Epidermal melanocyte (primary cell): ENCODE measurements around the gene CXorf38.
"Not testable (repeated sequence)": the region's sequence is repeated elsewhere in the genome, so short reads cannot be mapped to it uniquely, and the experiment has no call there.

Experiments used
- DNase-seq: peaks from one replicate; pipeline ENCODE4 v3.0.0; 2011; ENCODE audit warnings: low spot score; ENCODE audit not compliant: insufficient read length

Gene CXorf38

DNA sequence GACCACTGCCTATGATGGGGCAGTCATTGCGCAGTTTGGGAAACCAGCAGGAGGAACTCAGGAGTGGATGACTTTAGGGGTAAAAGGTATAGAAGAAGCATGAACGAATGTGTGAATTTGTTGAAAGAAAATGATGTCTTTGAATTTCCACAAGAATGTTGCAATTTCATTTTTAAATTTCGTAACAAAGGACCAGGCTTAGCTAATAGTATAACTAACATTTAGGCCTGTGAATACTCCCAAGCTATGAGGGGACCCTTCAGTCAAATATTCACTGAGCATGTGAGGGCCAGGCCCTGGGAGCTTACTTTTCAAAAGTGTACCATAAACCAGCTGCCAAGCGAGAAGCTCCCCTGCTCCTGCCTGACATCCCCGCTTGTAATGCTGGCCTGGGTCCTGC lies 18.9 kb downstream of the CXorf38 start:
- DNase-seq: no peak

DNA sequence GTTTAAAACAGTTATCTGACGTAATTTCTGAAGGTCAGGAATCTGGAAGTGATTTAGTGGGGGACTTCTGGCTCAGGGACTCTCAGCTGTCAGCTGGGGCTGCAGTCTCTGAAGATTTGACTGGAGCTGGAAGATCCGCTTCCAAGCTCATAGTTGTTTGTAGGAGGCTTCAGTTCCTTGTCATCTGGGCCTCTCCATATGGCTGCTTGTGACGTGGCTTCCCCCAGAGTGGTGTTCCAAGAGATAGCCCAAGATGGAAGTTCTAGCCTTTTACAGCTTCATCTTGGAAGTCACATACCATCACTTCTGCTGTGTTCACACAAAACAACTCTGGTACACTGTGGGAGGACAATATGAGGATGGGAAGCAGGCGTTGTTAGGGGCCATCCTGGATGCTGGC lies 22.1 kb downstream of the CXorf38 start:
- DNase-seq: no peak

DNA sequence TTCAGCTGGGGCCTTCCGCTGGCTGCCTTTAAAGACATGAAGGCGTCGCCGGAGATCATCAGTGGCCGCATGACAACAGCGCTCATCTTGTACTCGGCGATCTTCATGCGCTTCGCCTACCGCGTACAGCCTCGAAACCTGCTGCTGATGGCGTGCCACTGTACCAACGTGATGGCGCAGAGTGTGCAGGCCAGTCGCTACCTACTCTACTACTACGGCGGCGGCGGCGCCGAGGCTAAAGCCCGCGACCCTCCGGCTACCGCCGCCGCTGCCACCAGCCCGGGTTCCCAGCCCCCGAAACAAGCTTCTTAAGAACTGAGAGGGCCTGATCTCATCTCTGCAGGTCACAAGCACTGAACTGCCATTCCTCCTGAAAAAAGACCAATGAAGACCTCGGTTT lies 23.7 kb downstream of the CXorf38 start:
- no peak for DNase-seq

DNA sequence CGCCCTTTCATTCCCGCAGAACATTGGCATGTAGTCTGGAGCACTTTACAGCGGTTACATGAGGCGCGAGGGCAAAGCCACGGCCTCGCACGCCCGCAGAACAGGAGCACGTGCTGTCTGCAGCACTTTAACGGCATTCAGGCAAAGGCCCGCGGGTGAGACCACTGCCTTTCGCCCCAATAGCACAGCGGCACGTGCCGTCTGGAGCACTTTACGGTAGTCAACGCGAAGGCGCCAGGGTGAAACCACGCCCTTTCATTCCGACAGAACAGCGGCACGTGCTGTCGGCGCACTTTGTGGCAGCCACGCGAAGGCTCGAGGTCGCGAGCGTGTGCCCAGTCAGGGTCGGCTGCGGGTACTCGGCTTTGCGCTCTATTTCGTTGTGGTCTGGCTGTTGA lies 24.2 kb downstream of the CXorf38 start, which contains the start of gene MPC1L:
Gene MPC1L (plus strand): TSS at position 290 of the 398 bp plus-strand sequence. CDS start 138 bp downstream, outside the sequence.
- no peak for DNase-seq

DNA sequence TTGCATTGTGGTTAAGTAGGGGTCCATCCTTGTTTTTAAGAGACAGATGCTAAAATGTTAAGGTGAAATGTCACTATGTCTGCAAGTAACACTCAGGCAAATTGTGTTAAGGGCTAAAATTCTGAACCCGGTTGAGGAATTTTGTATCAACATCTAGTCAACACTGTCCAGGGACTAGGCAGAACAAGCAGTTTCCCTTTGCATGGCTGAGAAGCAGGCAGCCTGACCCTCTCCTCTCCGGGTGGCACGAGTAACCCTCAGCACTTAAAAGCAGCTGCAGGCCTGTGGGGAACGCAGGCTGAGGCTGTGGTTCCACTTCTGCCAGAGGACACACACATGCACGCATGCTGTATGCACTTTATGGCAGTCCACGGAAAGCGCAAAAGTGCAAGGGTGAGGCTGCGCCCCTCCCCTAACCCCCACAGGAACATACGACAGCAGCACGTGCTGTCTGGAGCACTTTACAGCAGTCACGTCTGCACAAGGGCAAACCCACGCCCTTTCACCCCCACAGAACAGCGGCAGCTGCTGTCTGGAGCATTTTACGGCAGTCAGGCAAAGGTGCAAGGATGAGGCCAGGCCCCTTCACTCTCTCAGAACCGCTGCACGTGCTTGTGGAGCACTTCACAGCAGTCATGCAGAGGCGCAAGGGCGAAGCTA lies 24.8 kb downstream of the CXorf38 start:
- no peak for DNase-seq

DNA sequence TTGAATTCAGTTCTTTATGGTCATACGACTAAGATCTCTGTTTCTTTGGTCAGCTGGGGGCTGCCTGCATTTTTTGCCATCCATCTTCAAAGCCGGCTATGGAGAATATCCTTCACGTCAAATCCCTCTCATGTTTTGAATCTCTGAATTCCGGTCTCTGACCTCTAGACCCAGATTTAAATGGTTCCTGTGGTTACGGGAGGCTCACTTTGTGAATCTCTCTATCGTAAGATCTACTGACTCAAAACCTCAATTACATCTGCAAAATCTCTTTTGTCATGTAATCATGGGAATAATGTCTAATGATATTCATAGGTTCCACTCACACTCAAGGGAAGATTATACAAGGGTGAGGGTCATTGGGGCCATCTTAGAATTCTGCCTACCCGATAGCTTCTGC lies 29.8 kb downstream of the CXorf38 start:
- DNase-seq: no peak

DNA sequence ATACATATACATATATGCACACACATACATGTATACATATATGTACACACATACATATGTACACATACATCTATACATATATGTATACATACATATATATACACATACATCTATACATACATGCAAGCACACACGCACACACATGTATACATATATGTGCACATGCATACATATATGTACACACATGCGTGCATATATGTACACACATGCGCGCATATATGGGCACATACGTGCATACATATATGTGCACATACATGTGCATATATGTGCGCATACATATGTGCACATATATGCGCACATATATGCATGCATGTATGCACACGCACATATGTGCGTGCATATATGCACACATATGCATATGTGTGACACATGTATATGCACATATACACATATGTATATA lies 31.4 kb downstream of the CXorf38 start:
- DNase-seq: no peak

DNA sequence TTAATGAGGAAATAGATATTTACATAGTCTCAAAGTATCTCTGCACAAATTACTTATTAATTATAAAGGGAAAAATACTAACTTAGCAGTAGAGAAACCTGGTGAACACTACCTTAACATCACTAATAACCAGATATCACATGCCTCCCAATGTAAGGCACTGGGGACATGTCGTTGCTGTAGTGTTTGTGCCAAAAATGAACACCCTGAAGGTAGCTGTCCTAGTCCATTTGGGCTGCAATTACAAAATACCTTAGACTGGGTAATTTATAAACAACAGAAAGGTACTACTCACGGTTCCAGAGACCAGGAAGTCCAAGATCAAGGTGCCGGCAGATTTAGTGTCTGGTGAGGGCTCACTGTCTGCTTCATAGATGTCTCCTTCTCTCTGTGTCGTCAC lies 34.9 kb downstream of the CXorf38 start:
- no peak for DNase-seq

DNA sequence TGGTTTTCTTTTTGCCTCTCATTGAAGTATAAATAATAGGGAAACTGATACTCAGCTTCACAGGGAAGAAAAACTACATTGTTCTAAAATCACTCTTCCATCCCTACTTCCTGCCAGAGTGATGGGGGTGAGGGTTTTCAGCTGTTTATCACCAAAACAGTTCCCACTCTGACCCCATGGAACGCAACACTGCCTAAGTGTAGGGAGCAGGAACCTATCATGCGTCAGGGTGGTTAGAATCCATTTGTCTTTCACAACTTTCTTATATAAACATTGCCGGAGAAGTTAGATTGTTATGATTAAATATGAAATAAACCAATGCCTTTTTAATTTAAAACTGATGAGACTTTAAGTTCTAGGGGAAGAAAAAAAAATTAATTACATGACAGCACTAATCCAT lies 40.0 kb downstream of the CXorf38 start:
- no peak for DNase-seq

DNA sequence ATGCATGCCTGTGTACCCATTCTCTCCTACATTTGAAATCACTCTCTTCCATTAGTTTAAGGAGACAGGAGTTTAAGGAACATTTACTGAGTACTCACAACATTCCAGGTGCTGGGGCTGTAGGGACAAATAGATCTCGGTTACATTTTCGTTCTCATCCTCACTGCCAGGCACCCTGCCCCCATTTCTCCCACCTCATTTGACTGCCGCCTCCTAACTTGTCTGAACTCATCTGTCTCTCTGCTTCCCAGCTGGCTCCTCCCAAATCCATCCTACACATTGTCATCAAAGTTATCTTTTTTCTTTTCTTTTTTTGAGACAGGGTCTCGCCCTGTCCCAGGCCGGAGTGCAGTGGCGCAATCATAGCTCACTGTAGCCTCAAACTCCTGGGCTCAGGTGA lies 43.9 kb downstream of the CXorf38 start:
- no peak for DNase-seq

DNA sequence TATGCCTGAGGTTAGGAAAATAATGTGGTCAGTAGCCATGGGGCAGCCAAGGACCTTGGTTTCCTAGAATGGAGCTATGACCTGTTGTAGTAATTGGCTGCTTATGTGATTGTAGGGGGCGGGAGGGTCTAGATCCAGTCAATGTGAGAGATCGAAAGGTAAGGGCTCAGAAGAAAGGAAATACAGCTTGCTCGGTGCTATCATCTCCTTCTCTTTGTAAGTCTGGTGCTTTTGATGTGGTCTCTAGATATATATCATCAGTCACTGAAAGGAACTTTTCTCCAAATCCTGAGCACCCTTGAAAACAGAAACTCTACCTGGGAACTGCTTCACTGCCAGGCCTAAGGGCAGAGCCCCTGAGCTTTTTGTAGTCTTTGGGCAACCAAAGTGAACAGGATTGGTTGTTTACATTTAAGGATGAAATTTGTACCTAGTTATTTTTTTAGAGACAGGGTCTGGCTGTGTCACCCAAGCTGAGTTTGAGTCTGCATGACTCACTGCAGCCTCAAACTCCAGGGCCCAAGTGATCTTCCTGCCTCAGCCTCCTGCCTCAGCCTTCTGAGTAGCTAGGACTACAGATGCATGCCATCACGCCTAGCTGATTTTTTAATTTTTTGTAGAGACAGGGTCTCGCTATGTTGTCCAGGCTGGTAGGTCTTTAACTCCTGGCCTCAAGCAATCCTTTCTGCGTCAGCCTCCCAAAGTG lies 57.6 kb downstream of the CXorf38 start:
- not testable (repeated sequence) for DNase-seq

DNA sequence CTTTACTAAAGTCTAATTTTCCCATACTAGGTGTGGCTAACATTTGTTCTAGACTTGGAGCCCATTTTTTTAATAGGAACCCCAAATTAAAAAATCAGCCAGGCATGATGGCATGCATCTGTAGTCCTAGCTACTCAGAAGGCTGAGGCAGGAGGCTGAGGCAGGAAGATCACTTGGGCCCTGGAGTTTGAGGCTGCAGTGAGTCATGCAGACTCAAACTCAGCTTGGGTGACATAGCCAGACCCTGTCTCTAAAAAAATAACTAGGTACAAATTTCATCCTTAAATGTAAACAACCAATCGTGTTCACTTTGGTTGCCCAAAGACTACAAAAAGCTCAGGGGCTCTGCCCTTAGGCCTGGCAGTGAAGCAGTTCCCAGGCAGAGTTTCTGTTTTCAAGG lies 59.7 kb downstream of the CXorf38 start:
- DNase-seq: not testable (repeated sequence)

DNA sequence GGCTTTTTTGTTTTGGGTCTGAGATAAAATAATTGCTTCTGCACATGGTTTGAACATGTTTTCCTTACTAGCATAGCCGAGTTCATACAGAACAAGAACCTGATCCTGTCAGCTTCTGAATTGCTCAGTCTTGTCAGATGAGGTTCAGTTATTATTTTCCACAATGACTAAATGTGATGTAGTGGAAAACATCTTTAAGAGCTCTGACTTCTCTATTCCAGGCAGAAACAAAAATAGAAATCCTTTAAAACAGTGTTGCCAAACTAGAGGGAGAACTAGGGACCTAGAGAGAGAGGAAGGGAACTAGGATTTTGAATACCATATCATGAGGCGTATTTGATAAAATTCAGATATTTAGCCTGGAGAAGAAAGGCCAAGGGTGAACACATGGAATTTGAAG lies 64.5 kb downstream of the CXorf38 start:
- DNase-seq: no peak

DNA sequence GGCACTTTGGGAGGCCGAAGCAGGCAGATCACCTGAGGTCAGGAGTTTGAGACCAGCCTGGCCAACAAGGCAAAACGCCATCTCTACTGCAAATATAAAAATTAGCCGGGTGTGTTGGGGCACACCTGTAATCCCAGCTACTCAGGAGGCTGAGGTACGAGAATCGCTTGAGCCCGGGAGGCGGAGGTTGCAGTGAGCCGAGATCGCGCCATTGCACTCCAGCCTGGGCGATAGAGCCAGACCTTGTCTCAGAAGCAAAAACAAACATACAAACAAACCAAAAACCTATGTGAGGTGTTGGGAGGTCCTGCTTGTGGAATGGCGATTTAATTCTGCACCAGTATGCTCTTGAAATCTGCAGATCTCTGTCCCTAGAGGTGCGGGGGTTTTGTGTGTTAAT lies 65.2 kb downstream of the CXorf38 start:
- DNase-seq: not testable (repeated sequence)

DNA sequence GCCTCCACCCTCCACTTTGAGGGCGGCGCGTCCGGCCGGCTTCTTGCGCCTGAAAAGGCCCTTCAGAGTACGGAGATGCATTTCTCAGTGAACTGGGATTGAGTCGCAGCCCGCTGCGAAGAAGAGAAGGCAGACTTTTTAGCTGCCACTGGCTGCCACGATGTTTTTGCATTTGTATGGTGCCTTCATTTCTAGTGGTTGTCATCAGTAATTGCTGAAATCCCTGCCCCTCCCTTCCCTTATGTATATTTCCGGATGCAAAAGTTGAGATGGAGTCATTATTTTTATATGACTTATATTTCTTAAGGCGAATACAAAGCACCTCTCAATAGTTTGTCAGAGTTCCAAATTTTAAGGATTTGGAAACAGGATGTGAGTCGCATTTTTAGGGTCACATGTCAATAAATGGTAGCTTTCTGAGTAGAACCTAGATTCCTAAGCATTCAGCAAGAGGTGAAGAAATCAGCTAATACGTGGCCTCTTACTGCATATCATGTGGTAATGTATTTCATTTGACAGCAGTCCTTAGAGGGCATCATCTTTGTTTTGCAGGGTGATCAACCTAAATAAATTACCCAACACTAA lies 65.9 kb downstream of the CXorf38 start:
- DNase-seq: no peak

DNA sequence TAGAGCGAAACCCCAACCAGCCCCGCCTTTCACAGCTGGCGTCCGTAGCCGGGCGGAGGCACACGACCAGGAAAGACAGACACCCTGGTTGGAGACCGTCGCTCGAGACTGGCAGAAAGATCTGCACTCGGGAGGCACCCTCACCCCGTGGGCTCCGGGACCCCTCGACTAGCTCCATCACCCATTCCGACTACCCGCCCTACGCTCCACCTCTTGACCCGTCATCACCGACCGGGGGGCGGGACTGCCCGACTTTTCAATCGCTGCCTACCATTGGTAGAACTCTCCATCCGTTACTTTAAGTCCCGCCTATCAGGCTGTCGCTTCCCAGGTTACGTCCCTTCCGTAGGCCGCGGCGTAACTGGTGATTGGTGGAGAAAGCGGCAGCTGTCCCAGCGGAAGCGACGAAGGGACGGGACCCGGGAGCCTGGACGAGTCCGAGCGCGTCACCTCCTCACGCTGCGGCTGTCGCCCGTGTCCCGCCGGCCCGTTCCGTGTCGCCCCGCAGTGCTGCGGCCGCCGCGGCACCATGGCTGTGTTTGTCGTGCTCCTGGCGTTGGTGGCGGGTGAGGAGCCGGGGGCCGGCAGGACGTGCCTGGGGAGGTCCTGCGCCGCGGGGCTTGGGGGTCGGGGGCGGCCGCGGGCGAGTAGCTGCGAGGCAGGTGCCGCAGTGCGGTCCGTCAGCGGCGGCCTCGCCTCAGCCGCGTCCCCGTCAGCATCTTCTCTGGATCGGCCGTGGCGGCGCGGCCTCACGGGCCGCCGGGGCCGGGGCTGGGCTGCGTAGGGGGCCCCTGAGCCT lies 66.6 kb downstream of the CXorf38 start, which contains the start of gene ATP6AP2:
Gene ATP6AP2 (plus strand): TSS at position 434 of the 799 bp plus-strand sequence. CDS start 96 bp downstream, at position 530.
- peak; percentile 81 for DNase-seq

DNA sequence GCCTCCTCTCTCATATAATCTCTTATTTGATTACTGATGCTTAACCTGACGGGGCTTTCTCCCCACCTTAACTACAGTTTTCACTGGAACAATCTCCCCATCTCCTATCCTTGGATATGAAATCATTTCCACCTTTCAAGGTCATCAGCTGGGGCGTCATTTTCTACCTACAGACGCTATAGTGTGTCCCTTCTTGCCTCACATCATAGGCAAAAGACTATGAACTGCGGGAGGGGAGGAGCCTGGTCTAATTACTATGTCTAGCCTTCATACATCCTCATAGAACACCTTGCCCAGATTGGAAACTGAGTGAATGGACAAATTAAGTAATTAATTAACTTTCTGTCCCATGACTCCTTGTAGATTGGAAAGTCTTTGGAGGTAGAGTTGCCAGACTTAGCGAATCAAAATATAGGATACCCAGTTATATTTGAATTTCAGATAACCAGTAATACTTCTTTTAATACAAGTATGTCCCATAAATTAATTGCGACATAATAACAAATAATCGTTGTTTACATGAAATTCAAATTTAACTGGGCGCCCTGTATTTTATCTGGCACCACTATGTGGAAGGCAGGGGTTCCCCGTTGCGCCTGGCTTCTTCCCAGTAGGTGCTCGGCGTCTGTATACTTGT lies 67.3 kb downstream of the CXorf38 start:
- DNase-seq: no peak

DNA sequence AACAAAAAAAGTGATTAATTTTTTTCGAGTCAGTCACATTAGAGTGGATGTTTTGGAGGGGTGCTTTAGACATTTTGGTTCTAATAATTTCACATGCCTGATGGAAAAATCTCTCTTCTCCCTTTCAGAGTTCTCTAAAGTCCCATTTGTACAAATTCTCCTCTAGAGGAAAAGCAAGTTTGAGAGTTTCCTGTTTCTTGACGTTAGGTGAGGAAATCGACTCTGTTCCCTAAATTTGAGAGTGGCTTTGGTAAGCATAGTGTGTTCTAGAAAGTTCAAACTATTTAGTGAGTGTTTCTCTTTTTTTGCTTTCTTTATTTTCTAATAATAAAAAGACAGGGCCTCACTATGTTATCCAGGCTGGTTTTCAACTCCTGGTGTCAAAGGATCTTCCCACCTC lies 68.2 kb downstream of the CXorf38 start:
- DNase-seq: no peak

DNA sequence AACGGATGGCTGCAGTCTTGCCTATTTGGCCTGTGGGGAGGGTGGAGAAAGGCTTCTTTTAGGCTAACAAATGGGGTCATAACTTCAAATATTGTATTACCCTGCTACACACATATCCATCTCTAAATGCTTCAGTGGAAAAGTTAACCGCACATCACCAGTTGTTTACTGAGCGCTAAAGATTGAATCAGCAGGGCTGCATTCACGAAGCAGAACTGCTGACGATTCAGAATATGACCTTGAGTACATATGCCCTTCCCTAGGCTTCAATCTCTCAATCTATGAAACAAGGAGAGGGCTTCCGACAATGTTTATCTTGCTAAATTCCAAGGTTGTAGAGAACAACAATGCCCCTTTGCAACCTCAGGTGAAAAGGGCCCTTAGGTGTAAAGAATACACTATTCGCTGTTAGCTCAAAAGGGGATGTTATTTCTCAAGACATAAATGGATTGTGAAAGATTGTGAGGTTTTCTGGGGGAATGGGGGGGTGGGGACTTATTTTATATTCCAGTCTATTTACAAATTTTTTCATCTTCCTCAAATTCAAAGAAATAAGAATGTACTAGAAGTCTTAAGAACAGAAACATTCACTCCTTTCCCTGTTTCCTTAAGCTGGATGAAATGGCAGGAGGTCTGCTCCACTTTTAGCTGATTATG lies 69.2 kb downstream of the CXorf38 start:
- DNase-seq: no peak
